Stimulated activated CD8-positive, alpha-beta memory T cell treated with anti-CD3 and anti-CD28 coated beads, Interleukin-15, amount 100 ng/mL, for 1 hour (primary cell): ENCODE measurements around the gene NDST1.

Source experiments
- DNase-seq: peaks from one replicate; pipeline ENCODE4 v3.0.0-alpha.2; 2020; ENCODE audit warnings: low read depth

NDST1 gene

GRCh38 chr5:150523472-150524350 lies 15.8 kb downstream of the NDST1 start:
- no peak for DNase-seq

- DNase-seq, result no peak
Measured at GRCh38 chr5:150525163-150525562, 17.2 kb downstream of the NDST1 start.

- no peak for DNase-seq
Measured at GRCh38 chr5:150525781-150526180, 17.9 kb downstream of the NDST1 start.

- no peak for DNase-seq
Measured at GRCh38 chr5:150527038-150527437, 19.1 kb downstream of the NDST1 start.

GRCh38 chr5:150527808-150528207 lies 19.9 kb downstream of the NDST1 start:
- no peak for DNase-seq

GRCh38 chr5:150528924-150529546 lies 21.1 kb downstream of the NDST1 start:
- no peak for DNase-seq

GRCh38 chr5:150529555-150529954 lies 21.6 kb downstream of the NDST1 start:
- DNase-seq, result no peak

- no peak for DNase-seq
Measured at GRCh38 chr5:150530423-150530822, 22.5 kb downstream of the NDST1 start.

GRCh38 chr5:150530951-150531588 lies 23.1 kb downstream of the NDST1 start:
- DNase-seq, result no peak

- DNase-seq, result no peak
Measured at GRCh38 chr5:150531686-150532085, 23.8 kb downstream of the NDST1 start.

GRCh38 chr5:150532151-150532550 lies 24.2 kb downstream of the NDST1 start:
- no peak for DNase-seq

- DNase-seq, result no peak
Measured at GRCh38 chr5:150532996-150533395, 25.1 kb downstream of the NDST1 start.

GRCh38 chr5:150534811-150535210 lies 26.9 kb downstream of the NDST1 start:
- DNase-seq, result no peak

GRCh38 chr5:150535611-150536010 lies 27.7 kb downstream of the NDST1 start:
- no peak for DNase-seq

GRCh38 chr5:150538007-150538917 lies 30.3 kb downstream of the NDST1 start:
- DNase-seq, result no peak

GRCh38 chr5:150539206-150539605 lies 31.3 kb downstream of the NDST1 start:
- no peak for DNase-seq

- no peak for DNase-seq
Measured at GRCh38 chr5:150540042-150540441, 32.1 kb downstream of the NDST1 start.

GRCh38 chr5:150540615-150541396 lies 32.9 kb downstream of the NDST1 start:
- no peak for DNase-seq

GRCh38 chr5:150541397-150541675 lies 33.4 kb downstream of the NDST1 start:
- DNase-seq, result no peak

GRCh38 chr5:150541895-150542294 lies 34.0 kb downstream of the NDST1 start:
- DNase-seq, result no peak

GRCh38 chr5:150542933-150543445 lies 35.1 kb downstream of the NDST1 start:
- no peak for DNase-seq
